RCC 7860 (cell line): ENCODE data around the gene HMSD.
A peak's percentile ranks its signal among the peaks of the same experiment; 100 is the strongest.
"Not testable (repeated sequence)": the region's sequence is repeated elsewhere in the genome, so short reads cannot be mapped to it uniquely, and the experiment has no call there.

Experiments used
- DNase-seq: peaks from one replicate; pipeline ENCODE4 v3.0.0-alpha.2; 2015; ENCODE audit warnings: low spot score
- FAIRE-seq: peaks from 2 replicates; lab custom pipeline; 2012; peaks lifted over from hg19 to GRCh38; lab: Jason Lieb, UNC

The HMSD gene

GRCh38 chr18:63949068-63949737, at the start of gene HMSD:
Gene HMSD (plus strand): TSS chr18:63949301. CDS start chr18:63953456, 4,155 bp downstream.
- no peak for FAIRE-seq
- DNase-seq: peak; percentile 16

- FAIRE-seq (no peak), DNase-seq (no peak)
Observed at GRCh38 chr18:63903851-63904570, 45.1 kb upstream of the HMSD start.

- FAIRE-seq: no peak
- no peak for DNase-seq
Observed at GRCh38 chr18:63904694-63905093, 44.4 kb upstream of the HMSD start.

GRCh38 chr18:63905361-63905760, 43.7 kb upstream of the HMSD start:
- FAIRE-seq (no peak), DNase-seq (no peak)

GRCh38 chr18:63906056-63906455, 43.0 kb upstream of the HMSD start:
- DNase-seq (no peak), FAIRE-seq (no peak)

- no peak for FAIRE-seq
- DNase-seq: no peak
Observed at GRCh38 chr18:63907664-63908063, 41.4 kb upstream of the HMSD start, which contains the start of gene SERPINB10. Gene SERPINB10 (plus strand): TSS chr18:63907958. CDS start chr18:63915511, 7,553 bp downstream.

GRCh38 chr18:63908858-63909257, 40.2 kb upstream of the HMSD start:
- DNase-seq (no peak), FAIRE-seq (no peak)

GRCh38 chr18:63909870-63910269, 39.2 kb upstream of the HMSD start:
- no peak for DNase-seq
- no peak for FAIRE-seq

GRCh38 chr18:63917817-63918216, 31.3 kb upstream of the HMSD start:
- DNase-seq (no peak), FAIRE-seq (no peak)

- FAIRE-seq (no peak), DNase-seq (no peak)
Observed at GRCh38 chr18:63922049-63922448, 27.1 kb upstream of the HMSD start.

GRCh38 chr18:63924551-63924950, 24.6 kb upstream of the HMSD start:
- no peak for DNase-seq

GRCh38 chr18:63928331-63928730, 20.8 kb upstream of the HMSD start:
- no peak for DNase-seq
- FAIRE-seq: no peak

More at GRCh38 chr18:63924551-63924950, 24.6 kb upstream of the HMSD start:
- FAIRE-seq: no peak

- DNase-seq, FAIRE-seq: not testable (repeated sequence)
Observed at GRCh38 chr18:63929369-63929768, 19.7 kb upstream of the HMSD start.

GRCh38 chr18:63930773-63931354, 18.2 kb upstream of the HMSD start:
- no peak for DNase-seq
- FAIRE-seq: no peak

- FAIRE-seq: no peak
Observed at GRCh38 chr18:63936156-63936931, 12.8 kb upstream of the HMSD start.

GRCh38 chr18:63936932-63937393, 12.1 kb upstream of the HMSD start:
- DNase-seq: no peak
- no peak for FAIRE-seq

More at GRCh38 chr18:63936156-63936931, 12.8 kb upstream of the HMSD start:
- peak; percentile 50 for DNase-seq

GRCh38 chr18:63940008-63940407, 9.1 kb upstream of the HMSD start:
- DNase-seq: no peak

GRCh38 chr18:63940543-63941050, 8.5 kb upstream of the HMSD start:
- not testable (repeated sequence) for FAIRE-seq, DNase-seq

More at GRCh38 chr18:63940008-63940407, 9.1 kb upstream of the HMSD start:
- no peak for FAIRE-seq

- no peak for FAIRE-seq
- DNase-seq: no peak
Observed at GRCh38 chr18:63947051-63947790, 1.9 kb upstream of the HMSD start.

GRCh38 chr18:63951302-63951705, 2.2 kb downstream of the HMSD start:
- FAIRE-seq (peak; percentile 71), DNase-seq (no peak)
